Smooth muscle cell (in vitro differentiated cells): Measurements from ENCODE around the gene PDE7B. TPM values are rescaled to one million over a fixed set of nuclear protein-coding genes. Genes with fewer than 3 reads are reported as not detected.

ENCODE experiments used
- DNase-seq: peaks from one replicate; lab custom pipeline; 2025; ENCODE audit not compliant: unreplicated experiment; lab: John Stamatoyannopoulos, UW
- H2AFZ ChIP-seq: fragments of 200-600 bp; sonication (generic); 2 replicates; pipeline ENCODE4 v1.6.0; 2016; ENCODE audit warnings: antibody characterized with exemption, low read depth, mild to moderate bottlenecking
- H3F3A ChIP-seq: fragments of 200-600 bp; sonication (generic); 2 replicates; pipeline ENCODE4 v1.6.0; 2017; ENCODE audit warnings: antibody characterized with exemption, low read depth
- H3K27ac ChIP-seq: fragments of 200-600 bp; sonication (generic); 2 replicates; pipeline ENCODE4 v1.5.1; 2016; ENCODE audit warnings: low read depth, mild to moderate bottlenecking
- H3K27me3 ChIP-seq: fragments of 200-600 bp; sonication (generic); 2 replicates; pipeline ENCODE4 v1.6.1; 2016; ENCODE audit warnings: low read depth, mild to moderate bottlenecking
- H3K36me3 ChIP-seq: fragments of 200-600 bp; sonication (generic); 2 replicates; pipeline ENCODE4 v1.5.1; 2016; ENCODE audit warnings: low read depth
- H3K4me1 ChIP-seq: fragments of 200-600 bp; sonication (generic); 2 replicates; pipeline ENCODE4 v1.5.1; 2016; ENCODE audit warnings: low read depth
- H3K4me2 ChIP-seq: fragments of 200-600 bp; sonication (generic); 2 replicates; pipeline ENCODE4 v1.6.0; 2016; ENCODE audit warnings: mild to moderate bottlenecking
- H3K4me3 ChIP-seq: fragments of 200-600 bp; sonication (generic); 2 replicates; pipeline ENCODE4 v1.5.1; 2016; ENCODE audit warnings: mild to moderate bottlenecking
- H3K79me2 ChIP-seq: fragments of 200-600 bp; sonication (generic); 2 replicates; pipeline ENCODE4 v1.6.0; 2016; ENCODE audit warnings: low read depth, mild to moderate bottlenecking
- H3K9ac ChIP-seq: fragments of 200-600 bp; sonication (generic); 2 replicates; pipeline ENCODE4 v1.6.0; 2016; ENCODE audit warnings: low read depth
- H3K9me3 ChIP-seq: fragments of 200-600 bp; sonication (generic); replicated peaks from 2 replicates; pipeline ENCODE4 v1.5.1; 2016; ENCODE audit warnings: low read depth
- H4K20me1 ChIP-seq: fragments of 200-600 bp; sonication (generic); 2 replicates; pipeline ENCODE4 v1.6.0; 2016; ENCODE audit warnings: low read depth
- CTCF ChIP-seq: fragments of 200-600 bp; sonication (generic); IDR thresholded peaks from 2 replicates; pipeline ENCODE4 v1.5.1; 2017; ENCODE audit warnings: borderline replicate concordance, mild to moderate bottlenecking, antibody characterized with exemption; ENCODE audit not compliant: insufficient read depth, poor library complexity, severe bottlenecking
- WGBS: methylation state at CpG from one replicate; pipeline ENCODE4 v1.1.7; 2016; ENCODE audit warnings: low lambda C conversion rate; 5-methylcytosine and 5-hydroxymethylcytosine counted together
- polyA plus RNA-seq: library from polyadenylated mRNA; unstranded; fragments of >200 nt; fragmentation: Nextera tagmentation; extraction: Ambion mirVana; gene quantifications from 2 replicates; pipeline ENCODE4 v1.2.1, GENCODE V29; 2016
- total RNA-seq: library from RNA; depleted of rRNA; stranded (reverse); fragments of >200 nt; gene quantifications from 2 replicates; pipeline ENCODE4 v1.2.3, GENCODE V29; 2014

PDE7B gene
- total and polyA plus RNA-seq, 2 experiments from 2014 or later = 23.5 to 36.9 TPM

GRCh38 chr6:135906542-135906941 is 55.0 kb downstream of the PDE7B start:
- peaks cover 9% of the 10 kb centered on the region for H3K79me2 ChIP-seq
- H2AFZ ChIP-seq = no peak overlapping the region
- H3K27ac ChIP-seq = peak overlapping the region; percentile 71
- 53% methylated on average over 3 of the region's 3 CpGs for WGBS
- H3K9ac ChIP-seq = no peak overlapping the region
- peaks cover 5% of the 10 kb centered on the region for H3F3A ChIP-seq
- TF ChIP-seq CTCF = no peak
- H3K36me3 ChIP-seq = no peaks in the 10 kb centered on the region
- no peak for DNase-seq
- no peaks in the 10 kb centered on the region for H4K20me1 ChIP-seq
- no peaks in the 10 kb centered on the region for H3K27me3 ChIP-seq
- H3K4me2 ChIP-seq = peak overlapping the region; percentile 67
- no peak overlapping the region for H3K4me3 ChIP-seq
- peaks cover 27% of the 10 kb centered on the region for H3K4me1 ChIP-seq
- no peaks in the 10 kb centered on the region for H3K9me3 ChIP-seq

- peaks cover 9% of the 10 kb centered on the region for H3K79me2 ChIP-seq
- peaks cover 5% of the 10 kb centered on the region for H3F3A ChIP-seq
- peak overlapping the region; percentile 71 for H3K27ac ChIP-seq
- H3K4me1 ChIP-seq = peaks cover 27% of the 10 kb centered on the region
- H3K4me2 ChIP-seq = peak overlapping the region; percentile 67
- TF ChIP-seq CTCF = no peak
- no peaks in the 10 kb centered on the region for H3K9me3 ChIP-seq
- H3K9ac ChIP-seq = no peak overlapping the region
- no peak overlapping the region for H3K4me3 ChIP-seq
- H3K36me3 ChIP-seq = no peaks in the 10 kb centered on the region
- DNase-seq = no peak
- 28% methylated on average over 2 of the region's 2 CpGs for WGBS
- H2AFZ ChIP-seq = no peak overlapping the region
- no peaks in the 10 kb centered on the region for H4K20me1 ChIP-seq
- H3K27me3 ChIP-seq = no peaks in the 10 kb centered on the region
These were observed 55.5 kb downstream of the PDE7B start for GRCh38 chr6:135906972-135907465.

GRCh38 chr6:135909737-135910387 is 58.4 kb downstream of the PDE7B start:
- DNase-seq = no peak
- 58% methylated on average over 9 of the region's 9 CpGs for WGBS
- H3K4me3 ChIP-seq = no peak overlapping the region
- H3K27me3 ChIP-seq = no peaks in the 10 kb centered on the region
- H3K79me2 ChIP-seq = peaks cover 1% of the 10 kb centered on the region
- H3K36me3 ChIP-seq = no peaks in the 10 kb centered on the region
- H4K20me1 ChIP-seq = no peaks in the 10 kb centered on the region
- no peak overlapping the region for H3K9ac ChIP-seq
- H3K4me1 ChIP-seq = peaks cover 15% of the 10 kb centered on the region
- peaks cover 5% of the 10 kb centered on the region for H3F3A ChIP-seq
- no peak overlapping the region for H2AFZ ChIP-seq
- TF ChIP-seq CTCF = peak; percentile 44
- no peak overlapping the region for H3K4me2 ChIP-seq
- H3K27ac ChIP-seq = no peak overlapping the region
- H3K9me3 ChIP-seq = no peaks in the 10 kb centered on the region
